Measurements from ENCODE around the gene NCKAP5.

- TF ChIP-seq, protein P1, sequence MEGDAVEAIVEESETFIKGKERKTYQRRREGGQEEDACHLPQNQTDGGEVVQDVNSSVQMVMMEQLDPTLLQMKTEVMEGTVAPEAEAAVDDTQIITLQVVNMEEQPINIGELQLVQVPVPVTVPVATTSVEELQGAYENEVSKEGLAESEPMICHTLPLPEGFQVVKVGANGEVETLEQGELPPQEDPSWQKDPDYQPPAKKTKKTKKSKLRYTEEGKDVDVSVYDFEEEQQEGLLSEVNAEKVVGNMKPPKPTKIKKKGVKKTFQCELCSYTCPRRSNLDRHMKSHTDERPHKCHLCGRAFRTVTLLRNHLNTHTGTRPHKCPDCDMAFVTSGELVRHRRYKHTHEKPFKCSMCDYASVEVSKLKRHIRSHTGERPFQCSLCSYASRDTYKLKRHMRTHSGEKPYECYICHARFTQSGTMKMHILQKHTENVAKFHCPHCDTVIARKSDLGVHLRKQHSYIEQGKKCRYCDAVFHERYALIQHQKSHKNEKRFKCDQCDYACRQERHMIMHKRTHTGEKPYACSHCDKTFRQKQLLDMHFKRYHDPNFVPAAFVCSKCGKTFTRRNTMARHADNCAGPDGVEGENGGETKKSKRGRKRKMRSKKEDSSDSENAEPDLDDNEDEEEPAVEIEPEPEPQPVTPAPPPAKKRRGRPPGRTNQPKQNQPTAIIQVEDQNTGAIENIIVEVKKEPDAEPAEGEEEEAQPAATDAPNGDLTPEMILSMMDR (IDR thresholded peaks at IDR 0.05): no peak
- no peak for TF ChIP-seq POLR2A (IDR thresholded peaks at IDR 0.05)
Observed at GRCh38 chr2:133571249-133571648, 3.0 kb upstream of the NCKAP5 start.

Measured in ovary (tissue), 3 donors.